ENCODE measurements around the gene RNF115.

Gene RNF115

GRCh38 chr1:145689922-145690321 is 134.0 kb downstream of the RNF115 start:
- DNase-seq (ENCODE audit: insufficient read length, low spot score): no peak
- FAIRE-seq: no peak
- no peak for TF ChIP-seq CTCF (IDR thresholded peaks at IDR 0.05; ENCODE audit: insufficient read depth, missing control alignments)

GRCh38 chr1:145688924-145689323 is 135.0 kb downstream of the RNF115 start:
- no peak for FAIRE-seq
- TF ChIP-seq CTCF (IDR thresholded peaks at IDR 0.05; ENCODE audit: insufficient read depth, missing control alignments): no peak
- no peak for DNase-seq (ENCODE audit: insufficient read length, low spot score)
